ENCODE data around the gene CCDC154. TPM values are rescaled to one million over a fixed set of nuclear protein-coding genes. Genes with fewer than 3 reads are reported as not detected.

The CCDC154 gene
- total and polyA plus RNA-seq, 2 donors (not counting 3 experiments of a cell fraction or from before 2014, with no cell fraction given), result 0.65 to 0.75 TPM

DNA sequence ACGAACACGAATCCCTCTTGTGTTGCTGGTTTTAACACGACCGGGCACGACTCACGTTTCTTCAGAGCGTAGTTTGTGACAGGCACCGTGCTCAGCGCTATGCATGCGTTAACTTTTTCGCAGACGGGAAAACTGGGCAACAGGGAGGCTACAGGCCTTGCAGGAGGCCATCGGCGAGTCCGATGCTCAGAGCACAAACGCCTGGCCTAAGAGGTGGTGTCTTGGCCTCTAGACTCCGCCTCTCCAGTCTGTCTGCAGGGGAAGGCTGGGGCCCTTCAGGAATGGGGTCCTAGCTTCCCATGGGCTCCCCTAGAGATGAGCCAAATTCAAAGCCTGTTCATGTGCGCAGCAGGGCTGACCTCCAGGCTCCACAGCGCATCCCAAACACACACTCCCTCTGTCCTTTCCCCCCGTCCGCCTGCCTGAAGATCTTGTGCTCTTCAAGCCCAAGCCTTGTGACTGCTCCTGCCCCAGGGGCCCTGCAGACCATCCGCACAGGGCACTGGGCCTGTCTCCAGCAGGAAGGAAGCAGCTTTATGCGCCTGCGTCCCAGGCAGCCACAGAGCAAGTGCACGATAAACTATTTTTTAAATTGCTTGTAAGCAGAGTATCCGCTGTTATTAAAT lies 27.3 kb upstream of the CCDC154 start:
- BruUV-seq (replicated peaks), result no TSS peak
- intact Hi-C loops (cut with micrococcal nuclease), result no loop called here

DNA sequence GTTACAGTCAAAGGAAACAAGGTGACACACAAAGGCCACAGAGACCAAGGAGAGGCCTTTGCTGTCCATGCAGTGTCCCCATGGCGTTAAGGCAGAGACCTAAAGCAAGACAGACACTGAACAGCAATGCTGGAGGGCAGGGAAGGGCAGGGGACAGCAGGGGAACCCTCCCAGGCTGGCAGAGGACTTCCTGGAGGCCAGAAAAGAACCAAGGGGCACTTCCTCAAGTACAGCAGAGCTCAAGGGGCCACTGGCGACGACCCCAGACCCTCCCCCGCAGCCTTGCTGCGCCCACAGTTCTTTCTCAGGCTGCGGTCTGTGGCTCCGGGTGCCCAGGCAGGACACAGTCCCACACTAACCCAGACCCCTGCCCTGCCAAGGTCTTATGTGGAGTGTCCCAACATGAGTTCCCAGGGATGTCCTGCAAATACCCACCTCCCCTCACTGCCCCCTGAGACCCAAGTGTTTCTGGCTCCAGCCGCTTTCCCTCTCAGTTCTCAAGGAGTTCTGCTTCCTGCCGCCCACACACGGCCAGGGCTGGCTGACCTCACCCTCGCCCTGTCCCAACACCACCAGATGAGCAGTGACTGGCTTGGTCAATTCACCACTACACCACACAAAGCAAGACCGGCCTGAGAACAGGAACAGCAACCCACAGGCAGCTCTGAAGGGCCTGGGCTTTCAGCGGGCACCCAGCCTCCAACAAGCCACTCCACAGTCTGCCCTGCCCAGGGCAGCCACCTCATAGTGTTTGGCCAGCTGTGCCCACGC lies 26.3 kb upstream of the CCDC154 start:
- Histone ChIP-seq H3K4me3 (replicated peaks in 1 of 3; ENCODE audit: insufficient read depth in 1 of 3, low read depth in 1 of 3, low read length in 3 of 3) (no peak overlapping the region), H3K9ac (replicated peaks; ENCODE audit: extremely low read depth, insufficient read depth, low read length) (no peak overlapping the region), H3K36me3 (ENCODE audit: control insufficient read depth in 2 of 2, extremely low read depth in 1 of 2, insufficient read depth in 2 of 2, low read length in 2 of 2) (no peaks in the 10 kb centered on the region), H3K27me3 (ENCODE audit: control insufficient read depth in 2 of 2, insufficient read depth in 2 of 2, low read length in 2 of 2) (no peaks in the 10 kb centered on the region), H3K9me3 (replicated peaks; ENCODE audit: control insufficient read depth, insufficient read depth, low read length) (no peaks in the 10 kb centered on the region), H3K9me1 (replicated peaks; ENCODE audit: control insufficient read depth, extremely low read depth, insufficient read depth, low read length) (no peaks in the 10 kb centered on the region), H2AFZ (ENCODE audit: low read depth, low read length) (no peak overlapping the region), H3K4me1 (ENCODE audit: control insufficient read depth, extremely low read depth, insufficient read depth, low read length) (peaks cover 5% of the 10 kb centered on the region), H3K27ac (ENCODE audit: insufficient read depth, low read depth, low read length) (no peak overlapping the region), H3K79me2 (ENCODE audit: control insufficient read depth, insufficient read depth, low read length) (peaks cover 29% of the 10 kb centered on the region), H3K4me2 (ENCODE audit: insufficient read depth, low read length) (no peak overlapping the region), H4K20me1 (replicated peaks; ENCODE audit: control insufficient read depth, extremely low read depth, insufficient read depth, low read length) (no peaks in the 10 kb centered on the region)
- dilution Hi-C loops (cut with MboI; ENCODE audit: extremely low pct_ligation_motif_present, low sequenced_read_pairs) (no loop called here), intact Hi-C loops (cut with micrococcal nuclease) (no loop called here)
- BruUV-seq (replicated peaks), result no TSS peak
- no peak for TF ChIP-seq FOS (IDR thresholded peaks at IDR 0.05; ENCODE audit: borderline replicate concordance, insufficient read depth, low read length)
- TF ChIP-seq EZH2 (IDR thresholded peaks at IDR 0.05; ENCODE audit: borderline replicate concordance, low read depth, low read length, severe bottlenecking), result no peak
- no peak for TF ChIP-seq MAX (IDR thresholded peaks at IDR 0.05; ENCODE audit: insufficient read depth, insufficient read length)
- no peak for TF ChIP-seq MYC (IDR thresholded peaks at IDR 0.05; ENCODE audit: low read depth, low read length)
- TF ChIP-seq POLR2A (IDR thresholded peaks at IDR 0.05; ENCODE audit: low read depth, low read length), result no peak
- no peak for TF ChIP-seq JUN (IDR thresholded peaks at IDR 0.05; ENCODE audit: borderline replicate concordance, insufficient read depth, insufficient read length, low read depth)
- TF ChIP-seq, protein P1, sequence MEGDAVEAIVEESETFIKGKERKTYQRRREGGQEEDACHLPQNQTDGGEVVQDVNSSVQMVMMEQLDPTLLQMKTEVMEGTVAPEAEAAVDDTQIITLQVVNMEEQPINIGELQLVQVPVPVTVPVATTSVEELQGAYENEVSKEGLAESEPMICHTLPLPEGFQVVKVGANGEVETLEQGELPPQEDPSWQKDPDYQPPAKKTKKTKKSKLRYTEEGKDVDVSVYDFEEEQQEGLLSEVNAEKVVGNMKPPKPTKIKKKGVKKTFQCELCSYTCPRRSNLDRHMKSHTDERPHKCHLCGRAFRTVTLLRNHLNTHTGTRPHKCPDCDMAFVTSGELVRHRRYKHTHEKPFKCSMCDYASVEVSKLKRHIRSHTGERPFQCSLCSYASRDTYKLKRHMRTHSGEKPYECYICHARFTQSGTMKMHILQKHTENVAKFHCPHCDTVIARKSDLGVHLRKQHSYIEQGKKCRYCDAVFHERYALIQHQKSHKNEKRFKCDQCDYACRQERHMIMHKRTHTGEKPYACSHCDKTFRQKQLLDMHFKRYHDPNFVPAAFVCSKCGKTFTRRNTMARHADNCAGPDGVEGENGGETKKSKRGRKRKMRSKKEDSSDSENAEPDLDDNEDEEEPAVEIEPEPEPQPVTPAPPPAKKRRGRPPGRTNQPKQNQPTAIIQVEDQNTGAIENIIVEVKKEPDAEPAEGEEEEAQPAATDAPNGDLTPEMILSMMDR (IDR thresholded peaks at IDR 0.05; ENCODE audit: extremely low read depth in 1 of 2, insufficient read depth in 1 of 2, low read depth in 1 of 2, low read length in 2 of 2), result no peak
- no peak for TF ChIP-seq POLR2AphosphoS5 (IDR thresholded peaks at IDR 0.05; ENCODE audit: insufficient read depth, low read depth, low read length)
- no peak for TF ChIP-seq GATA2 (IDR thresholded peaks at IDR 0.05; ENCODE audit: insufficient read depth, insufficient read length, low read depth, low read length)
- FAIRE-seq, result no peak
- DNase-seq (ENCODE audit: low read depth, low spot score), result peak; percentile 22
- ChIA-PET POLR2A (no interaction called here), CTCF (no interaction called here)

More for the DNA sequence above, 27.3 kb upstream of the CCDC154 start:
- Histone ChIP-seq H3K27me3 (ENCODE audit: control insufficient read depth in 2 of 2, insufficient read depth in 2 of 2, low read length in 2 of 2) (no peaks in the 10 kb centered on the region), H3K9ac (replicated peaks; ENCODE audit: extremely low read depth, insufficient read depth, low read length) (no peak overlapping the region), H3K36me3 (ENCODE audit: control insufficient read depth in 2 of 2, extremely low read depth in 1 of 2, insufficient read depth in 2 of 2, low read length in 2 of 2) (no peaks in the 10 kb centered on the region), H3K4me3 (replicated peaks in 1 of 3; ENCODE audit: insufficient read depth in 1 of 3, low read depth in 1 of 3, low read length in 3 of 3) (no peak overlapping the region), H3K4me1 (ENCODE audit: control insufficient read depth, extremely low read depth, insufficient read depth, low read length) (peaks cover 5% of the 10 kb centered on the region), H3K4me2 (ENCODE audit: insufficient read depth, low read length) (no peak overlapping the region), H3K79me2 (ENCODE audit: control insufficient read depth, insufficient read depth, low read length) (peaks cover 29% of the 10 kb centered on the region), H2AFZ (ENCODE audit: low read depth, low read length) (no peak overlapping the region), H3K9me1 (replicated peaks; ENCODE audit: control insufficient read depth, extremely low read depth, insufficient read depth, low read length) (no peaks in the 10 kb centered on the region), H3K9me3 (replicated peaks; ENCODE audit: control insufficient read depth, insufficient read depth, low read length) (no peaks in the 10 kb centered on the region), H4K20me1 (replicated peaks; ENCODE audit: control insufficient read depth, extremely low read depth, insufficient read depth, low read length) (no peaks in the 10 kb centered on the region), H3K27ac (ENCODE audit: insufficient read depth, low read depth, low read length) (no peak overlapping the region)
- TF ChIP-seq MYC (IDR thresholded peaks at IDR 0.05; ENCODE audit: low read depth, low read length) (no peak), MAX (IDR thresholded peaks at IDR 0.05; ENCODE audit: insufficient read depth, insufficient read length) (no peak)
- FAIRE-seq, result no peak
- ChIA-PET POLR2A (no interaction called here), CTCF (no interaction called here)
- DNase-seq (ENCODE audit: low read depth, low spot score), result no peak
- dilution Hi-C loops (cut with MboI; ENCODE audit: extremely low pct_ligation_motif_present, low sequenced_read_pairs), result no loop called here

Measured in endothelial cell of umbilical vein (primary cell).